Measurements from ENCODE around the gene SWT1. TPM values are rescaled to one million over a fixed set of nuclear protein-coding genes. Genes with fewer than 3 reads are reported as not detected.
A peak's percentile ranks its signal among the peaks of the same experiment; 100 is the strongest.

SWT1 gene
- total RNA-seq, 4 donors from 2014 or later, result 1.9 to 6.5 (median 3.5) TPM

- no peaks in the 10 kb centered on the region for H3K4me1 ChIP-seq
- WGBS, 2 donors, result 100% methylated on average over 1 of the region's 1 CpG
- H3K36me3 ChIP-seq, result peaks cover 0 to 23% (median 0%) of the 10 kb centered on the region in 3 donors
- no peak overlapping the region for H3K27ac ChIP-seq
- H3K9me3 ChIP-seq, result no peaks in the 10 kb centered on the region
- DNase-seq, result no peak
- intact Hi-C loops (cut with DNase I), result no loop called here
- no peak overlapping the region for H3K4me3 ChIP-seq
- no peaks in the 10 kb centered on the region for H3K27me3 ChIP-seq
- TF ChIP-seq POLR2A (IDR thresholded peaks at IDR 0.05), result no peak
- no peak for TF ChIP-seq CTCF (IDR thresholded peaks at IDR 0.05)
These were observed 80.7 kb downstream of the SWT1 start for GRCh38 chr1:185237661-185238060.

- intact Hi-C loops (cut with DNase I), result no loop called here
- H3K4me3 ChIP-seq, result no peak overlapping the region
- WGBS, 2 donors, result 46 to 59% methylated on average over 1 of the region's 1 CpG
- peaks cover 0 to 18% (median 0%) of the 10 kb centered on the region in 3 donors for H3K36me3 ChIP-seq
- DNase-seq, result no peak
- TF ChIP-seq POLR2A (IDR thresholded peaks at IDR 0.05) (no peak), CTCF (IDR thresholded peaks at IDR 0.05) (peak in 5 of 6 experiments; percentile 8 to 47 (median 30))
- H3K27ac ChIP-seq, result no peak overlapping the region
- H3K27me3 ChIP-seq, result no peaks in the 10 kb centered on the region
- H3K9me3 ChIP-seq, result no peaks in the 10 kb centered on the region
- no peaks in the 10 kb centered on the region for H3K4me1 ChIP-seq
These were observed 81.5 kb downstream of the SWT1 start for GRCh38 chr1:185238447-185238846.

- H3K4me1 ChIP-seq, result no peaks in the 10 kb centered on the region
These were observed 82.9 kb downstream of the SWT1 start for GRCh38 chr1:185239861-185240260.

GRCh38 chr1:185241127-185241526 lies 84.2 kb downstream of the SWT1 start:
- Histone ChIP-seq H3K27ac (no peak overlapping the region), H3K27me3 (no peaks in the 10 kb centered on the region), H3K4me3 (no peak overlapping the region), H3K4me1 (no peaks in the 10 kb centered on the region), H3K36me3 (no peaks in the 10 kb centered on the region), H3K9me3 (no peaks in the 10 kb centered on the region)
- intact Hi-C loops (cut with DNase I), result no loop called here
- TF ChIP-seq CTCF (IDR thresholded peaks at IDR 0.05), result no peak
- no peak for TF ChIP-seq POLR2A (IDR thresholded peaks at IDR 0.05)
- no peak for DNase-seq

More at GRCh38 chr1:185239861-185240260, 82.9 kb downstream of the SWT1 start:
- intact Hi-C loops (cut with DNase I), result no loop called here
- TF ChIP-seq CTCF (IDR thresholded peaks at IDR 0.05) (no peak), POLR2A (IDR thresholded peaks at IDR 0.05) (no peak)
- no peaks in the 10 kb centered on the region for H3K9me3 ChIP-seq
- H3K27ac ChIP-seq, result no peak overlapping the region
- no peak overlapping the region for H3K4me3 ChIP-seq
- peaks cover 0 to 5% (median 0%) of the 10 kb centered on the region in 3 donors for H3K36me3 ChIP-seq
- no peaks in the 10 kb centered on the region for H3K27me3 ChIP-seq
- 68 to 87% methylated on average over 1 of the region's 1 CpG for WGBS, 2 donors
- DNase-seq, result no peak

GRCh38 chr1:185244015-185244747 lies 87.2 kb downstream of the SWT1 start:
- Histone ChIP-seq H3K36me3 (no peaks in the 10 kb centered on the region), H3K27ac (no peak overlapping the region), H3K9me3 (no peaks in the 10 kb centered on the region), H3K4me3 (no peak overlapping the region), H3K4me1 (no peaks in the 10 kb centered on the region), H3K27me3 (no peaks in the 10 kb centered on the region)
- WGBS, 2 donors, result 73 to 90% methylated on average over 3 of the region's 3 CpGs
- TF ChIP-seq POLR2A (IDR thresholded peaks at IDR 0.05), result no peak
- DNase-seq, result no peak
- intact Hi-C loops (cut with DNase I), result no loop called here
